PFSK-1 (cell line): Measurements from ENCODE around the gene CERCAM.

Experiments used
- FOXP2 ChIP-seq: optimal IDR thresholded peaks from 2 replicates; pipeline ENCODE3; 2011; ENCODE audit warnings: borderline replicate concordance, control low read depth, inconsistent platforms; ENCODE audit not compliant: insufficient read depth; ENCODE audit errors: extremely low read length, extremely low read depth
- POLR2AphosphoS5 ChIP-seq: IDR thresholded peaks from 2 replicates; pipeline ENCODE4 v1.6.1; 2012; ENCODE audit warnings: low read depth, mild to moderate bottlenecking, control low read depth, low read length, moderate library complexity
- SIN3A ChIP-seq: IDR thresholded peaks from 2 replicates; pipeline ENCODE4 v1.6.1; 2012; ENCODE audit warnings: mild to moderate bottlenecking, low read length, moderate library complexity, borderline replicate concordance; ENCODE audit not compliant: insufficient read depth
- TAF1 ChIP-seq: IDR thresholded peaks from 2 replicates; pipeline ENCODE4 v1.6.1; 2012; ENCODE audit warnings: low read length, control low read depth, borderline replicate concordance; ENCODE audit not compliant: insufficient read depth
- TF ChIP-seq, protein P1 (sequence below), 2 experiments: IDR thresholded peaks; 2 replicates each; pipeline versions ENCODE4 v1.6.1 to v1.8.0; 2011 to 2012; ENCODE audit warnings: low read depth in 2 of 2, low read length in 2 of 2, control low read depth in 1 of 2, inconsistent platforms in 1 of 2, mild to moderate bottlenecking in 1 of 2, moderate library complexity in 1 of 2; ENCODE audit not compliant: insufficient read depth in 1 of 2

The CERCAM gene

DNA sequence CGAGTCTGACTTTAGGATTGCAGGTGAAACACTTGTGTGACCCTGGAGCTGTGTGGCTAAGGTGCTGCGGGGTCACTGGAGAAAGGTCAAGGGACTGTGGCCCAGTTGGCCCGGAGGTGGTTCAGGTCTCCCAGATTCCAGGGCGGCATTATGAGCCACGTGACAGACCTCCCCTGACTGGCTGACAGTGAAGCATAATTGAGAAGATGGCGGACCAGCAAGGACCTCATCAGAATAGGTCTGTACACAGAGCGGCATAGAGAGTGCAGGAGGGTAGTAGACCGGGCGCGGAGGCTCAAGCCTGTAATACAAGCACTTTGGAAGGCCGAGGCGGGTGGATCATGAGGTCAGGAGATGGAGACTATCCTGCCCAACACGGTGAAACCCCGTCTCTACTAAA is 34.3 kb downstream of the CERCAM start:
- TF ChIP-seq FOXP2 (no peak), POLR2AphosphoS5 (no peak), SIN3A (no peak), TAF1 (no peak)
- TF ChIP-seq, protein P1, sequence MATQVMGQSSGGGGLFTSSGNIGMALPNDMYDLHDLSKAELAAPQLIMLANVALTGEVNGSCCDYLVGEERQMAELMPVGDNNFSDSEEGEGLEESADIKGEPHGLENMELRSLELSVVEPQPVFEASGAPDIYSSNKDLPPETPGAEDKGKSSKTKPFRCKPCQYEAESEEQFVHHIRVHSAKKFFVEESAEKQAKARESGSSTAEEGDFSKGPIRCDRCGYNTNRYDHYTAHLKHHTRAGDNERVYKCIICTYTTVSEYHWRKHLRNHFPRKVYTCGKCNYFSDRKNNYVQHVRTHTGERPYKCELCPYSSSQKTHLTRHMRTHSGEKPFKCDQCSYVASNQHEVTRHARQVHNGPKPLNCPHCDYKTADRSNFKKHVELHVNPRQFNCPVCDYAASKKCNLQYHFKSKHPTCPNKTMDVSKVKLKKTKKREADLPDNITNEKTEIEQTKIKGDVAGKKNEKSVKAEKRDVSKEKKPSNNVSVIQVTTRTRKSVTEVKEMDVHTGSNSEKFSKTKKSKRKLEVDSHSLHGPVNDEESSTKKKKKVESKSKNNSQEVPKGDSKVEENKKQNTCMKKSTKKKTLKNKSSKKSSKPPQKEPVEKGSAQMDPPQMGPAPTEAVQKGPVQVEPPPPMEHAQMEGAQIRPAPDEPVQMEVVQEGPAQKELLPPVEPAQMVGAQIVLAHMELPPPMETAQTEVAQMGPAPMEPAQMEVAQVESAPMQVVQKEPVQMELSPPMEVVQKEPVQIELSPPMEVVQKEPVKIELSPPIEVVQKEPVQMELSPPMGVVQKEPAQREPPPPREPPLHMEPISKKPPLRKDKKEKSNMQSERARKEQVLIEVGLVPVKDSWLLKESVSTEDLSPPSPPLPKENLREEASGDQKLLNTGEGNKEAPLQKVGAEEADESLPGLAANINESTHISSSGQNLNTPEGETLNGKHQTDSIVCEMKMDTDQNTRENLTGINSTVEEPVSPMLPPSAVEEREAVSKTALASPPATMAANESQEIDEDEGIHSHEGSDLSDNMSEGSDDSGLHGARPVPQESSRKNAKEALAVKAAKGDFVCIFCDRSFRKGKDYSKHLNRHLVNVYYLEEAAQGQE (IDR thresholded peaks at IDR 0.05; ENCODE audit: insufficient read depth in 1 of 2, low read depth in 2 of 2, low read length in 2 of 2) = no peak

- TF ChIP-seq TAF1 = peak; percentile 75; the same call in 1 of the 2 replicates
- peak; percentile 79; the same call in 1 of the 2 replicates for TF ChIP-seq SIN3A
- TF ChIP-seq POLR2AphosphoS5 = peak; percentile 76
- peak; percentile 84 for TF ChIP-seq FOXP2
- TF ChIP-seq, protein P1 (IDR thresholded peaks at IDR 0.05; ENCODE audit: insufficient read depth in 1 of 2, low read depth in 2 of 2, low read length in 2 of 2) = no peak
These were observed 35.4 kb downstream of the CERCAM start, which contains the start of gene ODF2 for GRCh38 chr9:128455849-128456612. Gene ODF2 (plus strand): TSS chr9:128456006. CDS start chr9:128456092, 86 bp downstream.

DNA sequence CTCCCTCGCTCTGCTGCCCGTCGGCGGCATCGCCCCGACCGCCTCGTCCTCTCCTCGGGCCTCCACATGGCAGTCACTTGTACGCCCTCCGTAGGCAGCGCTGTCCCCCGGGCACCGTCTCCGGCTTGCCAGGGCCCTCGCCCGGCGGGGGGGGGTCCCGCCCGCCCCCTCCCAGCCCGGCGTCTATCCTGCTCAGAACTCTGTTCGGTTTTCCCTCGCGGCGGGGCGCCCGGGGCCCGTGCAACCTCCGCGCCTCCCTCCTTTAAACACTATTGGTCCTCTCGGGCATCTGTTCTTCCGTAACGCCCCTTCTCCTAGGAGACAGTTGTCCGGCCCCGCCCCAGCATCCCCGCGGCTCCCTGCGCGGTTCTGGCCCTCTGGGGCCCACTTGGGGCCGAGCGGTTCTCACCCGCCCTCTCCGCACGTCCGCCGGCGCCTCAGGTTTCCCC is 36.0 kb downstream of the CERCAM start:
- TF ChIP-seq SIN3A (no peak), TAF1 (no peak), POLR2AphosphoS5 (no peak), FOXP2 (no peak)
- TF ChIP-seq, protein P1 (IDR thresholded peaks at IDR 0.05; ENCODE audit: insufficient read depth in 1 of 2, low read depth in 2 of 2, low read length in 2 of 2) = no peak

DNA sequence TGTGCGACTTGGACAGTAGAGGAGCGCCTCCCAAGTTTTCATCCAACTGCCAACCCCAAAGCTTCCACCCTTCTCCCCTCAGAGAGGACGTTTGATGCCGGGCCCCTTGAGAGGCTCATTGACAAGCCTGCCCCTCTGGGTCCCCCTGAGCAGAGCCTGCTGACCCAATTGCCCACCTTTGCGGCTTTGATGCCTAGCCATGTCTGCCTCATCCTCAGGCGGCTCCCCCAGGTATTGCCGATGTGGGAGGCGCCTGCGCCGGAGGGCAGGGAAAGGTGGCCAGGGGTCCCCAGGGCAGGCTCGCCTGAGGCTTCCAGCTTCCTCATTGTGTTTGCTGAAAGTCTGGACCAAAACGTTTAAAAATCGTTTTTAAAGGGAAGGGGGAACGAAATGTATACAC is 36.5 kb downstream of the CERCAM start:
- TF ChIP-seq, protein P1 (IDR thresholded peaks at IDR 0.05; ENCODE audit: insufficient read depth in 1 of 2, low read depth in 2 of 2, low read length in 2 of 2) = no peak
- TF ChIP-seq SIN3A (no peak), POLR2AphosphoS5 (no peak), TAF1 (no peak), FOXP2 (no peak)
